H1 (cell line): ENCODE data around the gene POPDC2. TPM values are rescaled to one million over a fixed set of nuclear protein-coding genes. Genes with fewer than 3 reads are reported as not detected.

Experiments
- ATF2 ChIP-seq: IDR thresholded peaks from 2 replicates; pipeline ENCODE4 v1.6.1; 2012; ENCODE audit warnings: low read length, inconsistent platforms
- ATF3 ChIP-seq: IDR thresholded peaks from 2 replicates; pipeline ENCODE4 v1.6.1; 2011; ENCODE audit warnings: low read depth, mild to moderate bottlenecking, low read length; ENCODE audit not compliant: insufficient read depth
- NANOG ChIP-seq: IDR thresholded peaks from 2 replicates; pipeline ENCODE4 v1.6.1; 2011; ENCODE audit warnings: low read length, low read depth, mild to moderate bottlenecking, inconsistent platforms; ENCODE audit not compliant: insufficient read depth, poor library complexity, severe bottlenecking
- POLR2A ChIP-seq, 2 experiments: IDR thresholded peaks; 1 replicate in 1 of 2; 2 replicates in 1 of 2; pipeline ENCODE4 v1.6.1; 2011; ENCODE audit warnings: low read depth in 2 of 2, low read length in 2 of 2, mild to moderate bottlenecking in 2 of 2; ENCODE audit errors: control extremely low read depth in 1 of 2
- polyA plus RNA-seq, 7 experiments: library from polyadenylated mRNA; depleted of rRNA in 3 of 7; stranded (reverse) in 5 of 7; unstranded in 2 of 7; fragments of >200 nt in 5 of 7; fragments of 200-250 nt in 2 of 7; gene quantifications; 1 replicate in 5 of 7; 2 replicates in 1 of 7; 4 replicates in 1 of 7; pipeline versions ENCODE4 v1.2.1 to v1.2.3, GENCODE V29; 2011 to 2013; ENCODE audit warnings: missing spikeins in 2 of 7, mixed read lengths in 2 of 7
- total RNA-seq: library from RNA; stranded (reverse); fragmentation: NEBNext Ultra II Directional; extraction: Animal tissue kit (Norgen Biotek cat#: 25700); gene quantifications from 2 replicates; pipeline ENCODE4 v1.2.1, GENCODE V29; 2021
- TF ChIP-seq, protein P1 (sequence below): IDR thresholded peaks from 2 replicates; pipeline ENCODE4 v1.6.1; 2012; ENCODE audit warnings: inconsistent platforms

Gene POPDC2
- total and polyA plus RNA-seq, 2 of the 8 experiments (the other 6 are each of a cell fraction or from before 2014, with no cell fraction given), result 0.65 to 1.1 TPM

- no peak for TF ChIP-seq ATF2
- no peak for TF ChIP-seq POLR2A (IDR thresholded peaks at IDR 0.05; ENCODE audit: control extremely low read depth in 1 of 2, low read depth in 2 of 2, low read length in 2 of 2)
- TF ChIP-seq NANOG, result no peak
- no peak for TF ChIP-seq ATF3
- TF ChIP-seq, protein P1, sequence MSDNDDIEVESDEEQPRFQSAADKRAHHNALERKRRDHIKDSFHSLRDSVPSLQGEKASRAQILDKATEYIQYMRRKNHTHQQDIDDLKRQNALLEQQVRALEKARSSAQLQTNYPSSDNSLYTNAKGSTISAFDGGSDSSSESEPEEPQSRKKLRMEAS, result no peak
- TF ChIP-seq, all 59 proteins: peak for 0
Measured at GRCh38 chr3:119636891-119637611, 23.3 kb downstream of the POPDC2 start (continued).
